VCaP (cell line): ENCODE measurements around the gene ANKRD44.

Experiments used
- H3K27ac ChIP-seq: fragments of 450-650 bp; 2 replicates; pipeline ENCODE4 v1.5.1; 2017
- CTCF ChIP-seq: fragments of 450-650 bp; conservative IDR thresholded peaks from 2 replicates; pipeline ENCODE4 v1.5.1; 2017; ENCODE audit warnings: mild to moderate bottlenecking, moderate library complexity

ANKRD44 gene

GRCh38 chr2:197146995-197147394 lies 163.6 kb downstream of the ANKRD44 start:
- TF ChIP-seq CTCF, result no peak
- H3K27ac ChIP-seq, result peak overlapping the region; percentile 87

DNA sequence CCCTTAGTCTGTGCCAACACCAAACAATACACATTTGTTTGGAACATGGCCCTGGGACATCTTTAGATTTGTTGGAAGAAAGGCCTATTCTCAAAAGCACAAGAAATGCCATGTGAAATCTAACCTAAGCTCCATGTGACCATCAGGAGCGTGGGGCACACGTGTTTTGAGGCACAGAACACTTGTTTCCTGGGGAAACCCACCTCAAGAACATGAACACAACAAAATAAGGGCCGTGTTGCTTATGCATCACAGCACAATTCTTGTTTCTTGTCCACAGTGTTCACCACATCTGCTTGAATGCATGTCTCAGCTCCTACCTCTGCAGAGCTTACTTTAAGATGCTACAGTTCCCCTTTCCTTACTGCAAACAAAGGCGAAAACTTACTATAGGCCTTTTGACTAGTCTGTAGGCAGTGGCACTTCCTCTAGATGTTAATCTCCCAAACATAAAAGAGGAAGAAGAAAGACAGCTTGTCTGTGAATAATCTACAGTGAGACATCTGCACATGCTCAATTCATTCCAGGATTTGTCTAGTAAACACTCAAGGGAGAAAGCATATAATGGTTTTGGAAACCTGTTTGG lies 165.0 kb downstream of the ANKRD44 start:
- no peak for TF ChIP-seq CTCF
- peak overlapping the region; percentile 87 for H3K27ac ChIP-seq

- TF ChIP-seq CTCF, result no peak
- H3K27ac ChIP-seq, result peak overlapping the region; percentile 87
Measured at GRCh38 chr2:197144183-197144582, 166.4 kb downstream of the ANKRD44 start.

- TF ChIP-seq CTCF, result no peak
- no peak overlapping the region for H3K27ac ChIP-seq
Measured at GRCh38 chr2:197141702-197142473, 168.7 kb downstream of the ANKRD44 start.

DNA sequence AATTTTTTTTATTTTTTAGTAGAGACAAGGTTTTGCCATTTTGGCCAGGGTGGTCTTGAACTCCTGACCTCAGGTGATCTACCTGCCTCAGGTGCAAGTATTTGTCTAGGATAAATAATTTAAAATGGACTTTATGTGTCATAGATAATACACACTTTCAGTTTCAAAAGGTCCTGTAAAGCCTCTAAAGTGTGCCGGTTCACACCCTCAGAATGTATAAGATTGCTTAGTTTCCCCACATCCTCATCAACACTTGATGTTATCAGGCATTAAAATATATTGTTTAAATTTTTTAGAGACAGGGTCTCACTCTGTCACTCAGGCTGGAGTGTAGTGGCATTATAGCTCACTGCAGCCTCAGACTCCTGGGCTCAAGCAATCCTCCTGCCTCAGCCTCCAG lies 170.5 kb downstream of the ANKRD44 start:
- no peak for TF ChIP-seq CTCF
- no peak overlapping the region for H3K27ac ChIP-seq

GRCh38 chr2:197138506-197138905 lies 172.1 kb downstream of the ANKRD44 start:
- TF ChIP-seq CTCF, result no peak
- H3K27ac ChIP-seq, result no peak overlapping the region

DNA sequence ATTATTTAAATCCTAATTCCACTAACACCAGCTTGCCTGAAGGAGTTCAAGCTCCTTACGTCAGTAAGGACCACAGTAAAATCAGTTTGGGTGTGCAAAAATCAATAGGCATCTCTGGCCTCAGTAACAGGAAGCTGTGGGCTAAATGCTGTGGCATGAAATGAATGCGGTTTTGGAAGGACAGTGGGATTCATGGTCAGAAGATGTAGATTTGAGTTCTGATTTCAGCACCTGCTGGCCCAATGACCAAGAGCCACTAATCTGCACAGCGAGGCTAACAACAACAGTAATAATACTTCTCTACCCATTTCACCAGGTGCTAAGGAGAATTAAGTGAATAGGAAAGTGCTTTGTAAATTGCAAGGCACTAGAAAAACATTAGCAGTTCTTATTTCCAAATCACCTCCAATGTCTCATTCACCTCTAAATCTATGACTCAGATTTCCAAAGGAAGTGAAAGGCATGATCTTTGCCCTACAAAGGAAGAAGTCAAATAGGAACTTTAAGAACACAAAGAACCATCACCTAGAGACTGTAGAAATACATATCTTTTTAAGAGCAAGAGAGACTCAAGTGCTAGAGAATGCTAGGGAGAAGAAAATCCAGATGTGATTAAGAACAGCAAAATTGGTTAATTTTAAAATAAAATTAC lies 172.6 kb downstream of the ANKRD44 start:
- H3K27ac ChIP-seq, result no peak overlapping the region
- no peak for TF ChIP-seq CTCF
